Urothelium cell line (cell line): Measurements from ENCODE around the gene MUSTN1.

ENCODE experiments used
- DNase-seq: peaks from one replicate; pipeline ENCODE4 v3.0.0; 2011; ENCODE audit warnings: low spot score, mixed read lengths
- FAIRE-seq: peaks from 2 replicates; lab custom pipeline; 2011; peaks lifted over from hg19 to GRCh38; lab: Jason Lieb, UNC

Gene MUSTN1

GRCh38 chr3:52788890-52789745 is 45.7 kb downstream of the MUSTN1 start:
- no peak for FAIRE-seq
- DNase-seq, result no peak

- no peak for DNase-seq
- no peak for FAIRE-seq
Observed at GRCh38 chr3:52787672-52788625, 46.9 kb downstream of the MUSTN1 start.

DNA sequence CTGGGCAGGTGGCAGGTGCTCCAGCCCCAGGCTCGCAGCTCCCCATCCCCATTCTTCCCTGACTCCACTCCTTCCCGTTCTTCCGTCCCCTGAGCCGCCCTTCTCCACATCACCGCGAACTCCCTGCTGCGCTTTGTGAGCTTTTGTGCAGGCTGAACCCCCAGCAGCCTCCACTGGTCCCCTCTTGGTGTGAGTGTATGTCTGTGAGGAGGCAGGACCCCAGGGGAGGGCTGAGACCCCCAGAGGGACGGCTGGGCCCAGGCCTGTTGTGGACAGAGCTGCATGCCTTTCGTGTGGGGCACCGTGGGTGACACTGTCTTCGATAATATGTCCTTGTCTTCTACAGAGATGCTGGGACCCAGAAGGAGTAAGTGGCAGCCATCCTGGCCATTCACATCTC is 47.6 kb downstream of the MUSTN1 start:
- no peak for DNase-seq
- FAIRE-seq, result no peak

DNA sequence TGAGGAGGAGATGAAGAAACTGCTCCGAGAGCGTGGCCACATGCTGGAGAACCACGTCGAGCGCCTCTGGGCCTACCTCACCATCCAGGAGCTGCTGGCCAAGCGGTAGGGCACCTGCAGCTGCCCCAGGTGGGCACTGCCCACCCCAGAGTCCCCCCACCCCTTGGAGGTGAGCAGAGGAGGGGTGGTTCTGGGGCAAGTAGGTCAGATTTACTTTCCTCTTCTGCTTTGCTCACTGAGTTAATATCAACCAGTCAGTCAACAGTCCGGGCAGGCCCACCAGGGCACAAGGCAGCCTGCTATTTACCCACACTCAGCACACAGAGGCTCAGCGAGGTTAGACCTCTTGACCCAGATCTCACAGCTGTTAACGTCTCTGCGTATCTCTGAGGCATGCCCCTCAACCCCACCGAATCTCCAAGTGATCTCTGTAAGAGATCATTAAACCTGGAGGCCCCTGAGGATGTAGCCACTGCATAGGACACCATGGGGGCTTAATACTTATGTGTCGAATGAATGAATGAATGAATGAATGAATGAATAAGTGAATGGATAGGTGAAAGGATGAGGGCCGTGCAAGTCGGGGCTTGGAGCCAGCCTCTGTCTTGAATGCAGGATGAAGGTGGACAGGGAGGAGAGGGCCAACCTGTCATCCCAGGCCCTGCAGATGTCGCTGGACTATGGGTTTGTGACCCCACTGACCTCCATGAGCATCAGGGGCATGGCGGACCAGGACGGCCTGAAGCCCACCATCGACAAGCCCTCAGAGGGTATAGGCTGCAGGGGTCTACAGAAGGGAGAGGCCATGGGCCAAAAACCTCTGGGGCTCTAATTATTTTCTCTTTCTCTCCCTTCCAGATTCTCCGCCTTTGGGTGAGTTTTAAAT is 48.2 kb downstream of the MUSTN1 start:
- DNase-seq (no peak), FAIRE-seq (no peak)

DNA sequence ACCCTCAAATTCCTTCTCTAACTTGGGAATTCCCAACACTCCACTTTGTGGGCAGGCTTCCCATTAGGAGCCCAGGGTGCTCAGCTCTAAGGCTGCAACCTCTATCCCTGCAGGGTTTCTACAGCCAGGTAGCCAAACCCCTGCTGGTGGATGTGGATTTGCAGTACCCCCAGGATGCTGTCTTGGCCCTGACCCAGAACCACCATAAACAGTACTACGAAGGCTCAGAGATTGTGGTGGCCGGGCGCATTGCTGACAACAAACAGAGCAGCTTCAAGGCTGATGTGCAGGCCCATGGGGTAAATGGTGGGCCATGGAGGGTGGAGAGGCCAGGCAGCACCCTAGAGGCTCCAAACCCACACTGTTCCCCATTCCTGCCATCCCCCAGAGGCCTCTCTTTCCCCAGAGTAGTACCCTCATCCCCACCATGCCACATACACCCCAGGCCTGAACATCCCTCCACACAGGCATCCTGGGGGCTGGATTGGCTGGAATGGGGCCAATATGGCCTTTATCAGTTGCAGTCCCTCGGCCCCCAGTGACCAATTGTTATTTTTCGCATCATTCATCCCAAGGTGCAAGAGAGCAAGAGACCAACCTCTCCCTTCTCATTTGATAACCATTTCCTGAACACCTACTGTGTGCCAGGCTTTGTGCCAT is 49.8 kb downstream of the MUSTN1 start:
- FAIRE-seq, result no peak

GRCh38 chr3:52784021-52784621 is 50.7 kb downstream of the MUSTN1 start:
- FAIRE-seq (no peak), DNase-seq (no peak)

More for the DNA sequence above, 49.8 kb downstream of the MUSTN1 start:
- DNase-seq, result no peak

GRCh38 chr3:52783211-52783555 is 51.6 kb downstream of the MUSTN1 start:
- DNase-seq, result no peak
- no peak for FAIRE-seq
